Breast epithelium (tissue), 3 donors: Measurements from ENCODE around the gene NFKBIB.

Experiments used
- CTCF ChIP-seq, 3 donors: fragments of 450-650 bp; IDR thresholded peaks; one replicate each; pipeline ENCODE4 v1.5.1; 2016 to 2017; ENCODE audit warnings: antibody characterized with exemption in 3 of 3, mild to moderate bottlenecking in 3 of 3, moderate library complexity in 3 of 3
- POLR2AphosphoS5 ChIP-seq, 3 donors: sonication (generic); formaldehyde crosslinking; IDR thresholded peaks; one replicate each; pipeline ENCODE4 v1.6.1; 2017; ENCODE audit warnings: antibody characterized with exemption in 3 of 3

GRCh38 chr19:38915329-38916321 is 15.9 kb downstream of the NFKBIB start:
- TF ChIP-seq CTCF (IDR thresholded peaks at IDR 0.05) (no peak), POLR2AphosphoS5 (IDR thresholded peaks at IDR 0.05) (no peak)
